Panc1 (cell line): ENCODE data around the gene GLI1. TPM values are rescaled to one million over a fixed set of nuclear protein-coding genes. Genes with fewer than 3 reads are reported as not detected.

Experiments
- ATAC-seq: fragments of 200-7000 bp; cut with Tn5 transposase; 2 replicates; pipeline ENCODE4 v1.9.1; 2020; ENCODE audit warnings: mild to moderate bottlenecking, moderate library complexity
- BruUV-seq: library from RNA; stranded (reverse); fragments of 400-500 nt; replicated peaks from 2 replicates; lab custom pipeline; 2021; lab: Mats Ljungman, UMichigan
- CTCF ChIA-PET: fragments of 300-600 bp; sonication (Branson Sonifier 250); formaldehyde crosslinking; loops from one replicate; lab custom pipeline; 2022; ENCODE audit warnings: antibody characterized with exemption; lab: Charles Lee
- POLR2A ChIA-PET: fragments of 300-600 bp; sonication (Branson Sonifier 250); formaldehyde crosslinking; loops from one replicate; lab custom pipeline; 2022; ENCODE audit warnings: antibody characterized with exemption; lab: Charles Lee
- DNase-seq: peaks from one replicate; pipeline ENCODE4 v3.0.0-alpha.2; 2010; ENCODE audit warnings: low read depth, low spot score
- H3K27ac ChIP-seq: 2 replicates; pipeline ENCODE4 v1.5.1; 2011; ENCODE audit warnings: mild to moderate bottlenecking, low read length, inconsistent platforms
- H3K27me3 ChIP-seq: fragments of 200-500 bp; sonication (Bioruptor generic); 2 replicates; pipeline ENCODE4 v1.6.0; 2014; ENCODE audit warnings: low read length, inconsistent platforms; ENCODE audit not compliant: control insufficient read depth, insufficient read depth
- H3K36me3 ChIP-seq: fragments of 200-500 bp; sonication (Bioruptor generic); 2 replicates; pipeline ENCODE4 v1.5.1; 2014; ENCODE audit warnings: inconsistent platforms, mild to moderate bottlenecking, low read length, moderate library complexity; ENCODE audit not compliant: control insufficient read depth, insufficient read depth
- H3K4me1 ChIP-seq: 2 replicates; pipeline ENCODE4 v1.5.1; 2011; ENCODE audit warnings: inconsistent platforms, mild to moderate bottlenecking, low read length, moderate library complexity; ENCODE audit not compliant: control insufficient read depth, insufficient read depth
- H3K4me3 ChIP-seq, 2 experiments: 2 replicates each; pipeline ENCODE4 v1.5.1; 2011 to 2012; ENCODE audit warnings: low read depth in 2 of 2, low read length in 2 of 2, mild to moderate bottlenecking in 2 of 2, inconsistent platforms in 1 of 2, moderate library complexity in 1 of 2
- H3K9me3 ChIP-seq: fragments of 200-500 bp; sonication (Bioruptor generic); 2 replicates; pipeline ENCODE4 v1.5.1; 2014; ENCODE audit warnings: low read depth, mild to moderate bottlenecking, inconsistent platforms, low read length, moderate library complexity; ENCODE audit not compliant: control insufficient read depth, insufficient read depth
- POLR2AphosphoS5 ChIP-seq: IDR thresholded peaks from 2 replicates; pipeline ENCODE4 v1.6.1; 2012; ENCODE audit warnings: mild to moderate bottlenecking, low read depth, low read length, moderate library complexity
- SIN3A ChIP-seq: IDR thresholded peaks from 2 replicates; pipeline ENCODE4 v1.6.1; 2012; ENCODE audit warnings: low read depth, mild to moderate bottlenecking, low read length, moderate library complexity, borderline replicate concordance; ENCODE audit not compliant: insufficient read depth
- TCF7L2 ChIP-seq: IDR thresholded peaks from 2 replicates; pipeline ENCODE4 v1.6.1; 2011; ENCODE audit warnings: mild to moderate bottlenecking, low read depth, low read length, inconsistent platforms
- in situ Hi-C: cut with HindIII; loops from 2 replicates; pipeline ENCODE4 v1.10.0; 2016; ENCODE audit warnings: low sequenced_read_pairs, low pct_unique_long_range_greater_than_20kb
- intact Hi-C: fragments of 100-400 bp; cut with micrococcal nuclease; formaldehyde crosslinking; loops from one replicate; pipeline ENCODE4 v1.10.0; 2022; ENCODE audit not compliant: unreplicated experiment
- total RNA-seq: library from RNA; stranded (reverse); gene quantifications from one replicate; pipeline ENCODE4 v1.2.1, GENCODE V29; 2021; ENCODE audit not compliant: unreplicated experiment
- TF ChIP-seq, protein P1 (sequence below): fragments of 450-650 bp; IDR thresholded peaks from 2 replicates; pipeline ENCODE4 v1.5.1; 2017; ENCODE audit warnings: mild to moderate bottlenecking
- TF ChIP-seq, protein P2 (sequence below), 2 experiments: IDR thresholded peaks; 2 replicates each; pipeline ENCODE4 v1.6.1; 2011 to 2012; ENCODE audit warnings: low read depth in 2 of 2, control low read depth in 1 of 2, low read length in 1 of 2, mild to moderate bottlenecking in 1 of 2, moderate library complexity in 1 of 2; ENCODE audit not compliant: insufficient read depth in 1 of 2

GLI1 gene
- total RNA-seq, 1 experiment from 2014 or later: 6.5 TPM

GRCh38 chr12:57455374-57456144, 4.0 kb upstream of the GLI1 start:
- CTCF ChIA-PET: interaction anchor here (0.6 to 1.8 kb wide), 9 partner anchors 13 to 242 kb away, joined by 3 to 22 read pairs (median 5); no protein-coding TSS in a partner anchor
- intact Hi-C loops: loop anchor here (5.0 kb wide), 1 partner anchor 167 kb away; no protein-coding TSS in a partner anchor
- ATAC-seq (no peak), DNase-seq (no peak)
- H3K27me3 ChIP-seq: no peaks in the 10 kb centered on the region
- H3K27ac ChIP-seq: no peak overlapping the region; the same call in 1 of the 2 replicates
- H3K9me3 ChIP-seq: no peaks in the 10 kb centered on the region
- POLR2A ChIA-PET: no interaction called here
- no peak for TF ChIP-seq SIN3A
- TF ChIP-seq, protein P1, sequence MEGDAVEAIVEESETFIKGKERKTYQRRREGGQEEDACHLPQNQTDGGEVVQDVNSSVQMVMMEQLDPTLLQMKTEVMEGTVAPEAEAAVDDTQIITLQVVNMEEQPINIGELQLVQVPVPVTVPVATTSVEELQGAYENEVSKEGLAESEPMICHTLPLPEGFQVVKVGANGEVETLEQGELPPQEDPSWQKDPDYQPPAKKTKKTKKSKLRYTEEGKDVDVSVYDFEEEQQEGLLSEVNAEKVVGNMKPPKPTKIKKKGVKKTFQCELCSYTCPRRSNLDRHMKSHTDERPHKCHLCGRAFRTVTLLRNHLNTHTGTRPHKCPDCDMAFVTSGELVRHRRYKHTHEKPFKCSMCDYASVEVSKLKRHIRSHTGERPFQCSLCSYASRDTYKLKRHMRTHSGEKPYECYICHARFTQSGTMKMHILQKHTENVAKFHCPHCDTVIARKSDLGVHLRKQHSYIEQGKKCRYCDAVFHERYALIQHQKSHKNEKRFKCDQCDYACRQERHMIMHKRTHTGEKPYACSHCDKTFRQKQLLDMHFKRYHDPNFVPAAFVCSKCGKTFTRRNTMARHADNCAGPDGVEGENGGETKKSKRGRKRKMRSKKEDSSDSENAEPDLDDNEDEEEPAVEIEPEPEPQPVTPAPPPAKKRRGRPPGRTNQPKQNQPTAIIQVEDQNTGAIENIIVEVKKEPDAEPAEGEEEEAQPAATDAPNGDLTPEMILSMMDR: no peak
- TF ChIP-seq, protein P2, sequence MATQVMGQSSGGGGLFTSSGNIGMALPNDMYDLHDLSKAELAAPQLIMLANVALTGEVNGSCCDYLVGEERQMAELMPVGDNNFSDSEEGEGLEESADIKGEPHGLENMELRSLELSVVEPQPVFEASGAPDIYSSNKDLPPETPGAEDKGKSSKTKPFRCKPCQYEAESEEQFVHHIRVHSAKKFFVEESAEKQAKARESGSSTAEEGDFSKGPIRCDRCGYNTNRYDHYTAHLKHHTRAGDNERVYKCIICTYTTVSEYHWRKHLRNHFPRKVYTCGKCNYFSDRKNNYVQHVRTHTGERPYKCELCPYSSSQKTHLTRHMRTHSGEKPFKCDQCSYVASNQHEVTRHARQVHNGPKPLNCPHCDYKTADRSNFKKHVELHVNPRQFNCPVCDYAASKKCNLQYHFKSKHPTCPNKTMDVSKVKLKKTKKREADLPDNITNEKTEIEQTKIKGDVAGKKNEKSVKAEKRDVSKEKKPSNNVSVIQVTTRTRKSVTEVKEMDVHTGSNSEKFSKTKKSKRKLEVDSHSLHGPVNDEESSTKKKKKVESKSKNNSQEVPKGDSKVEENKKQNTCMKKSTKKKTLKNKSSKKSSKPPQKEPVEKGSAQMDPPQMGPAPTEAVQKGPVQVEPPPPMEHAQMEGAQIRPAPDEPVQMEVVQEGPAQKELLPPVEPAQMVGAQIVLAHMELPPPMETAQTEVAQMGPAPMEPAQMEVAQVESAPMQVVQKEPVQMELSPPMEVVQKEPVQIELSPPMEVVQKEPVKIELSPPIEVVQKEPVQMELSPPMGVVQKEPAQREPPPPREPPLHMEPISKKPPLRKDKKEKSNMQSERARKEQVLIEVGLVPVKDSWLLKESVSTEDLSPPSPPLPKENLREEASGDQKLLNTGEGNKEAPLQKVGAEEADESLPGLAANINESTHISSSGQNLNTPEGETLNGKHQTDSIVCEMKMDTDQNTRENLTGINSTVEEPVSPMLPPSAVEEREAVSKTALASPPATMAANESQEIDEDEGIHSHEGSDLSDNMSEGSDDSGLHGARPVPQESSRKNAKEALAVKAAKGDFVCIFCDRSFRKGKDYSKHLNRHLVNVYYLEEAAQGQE (IDR thresholded peaks at IDR 0.05; ENCODE audit: insufficient read depth in 1 of 2, low read depth in 2 of 2, low read length in 1 of 2): no peak
- no peak for TF ChIP-seq POLR2AphosphoS5
- TF ChIP-seq TCF7L2: no peak
- no peak overlapping the region for H3K4me3 ChIP-seq
- in situ Hi-C loops: no loop called here
- no peaks in the 10 kb centered on the region for H3K36me3 ChIP-seq
- no TSS peak for BruUV-seq
- peaks cover 10% of the 10 kb centered on the region for H3K4me1 ChIP-seq

- ChIA-PET CTCF (interaction anchor here (0.6 to 1.8 kb wide), 6 partner anchors 34 to 243 kb away, joined by 3 to 22 read pairs (median 6); no protein-coding TSS in a partner anchor), POLR2A (no interaction called here)
- Histone ChIP-seq H3K27ac (no peak overlapping the region), H3K36me3 (no peaks in the 10 kb centered on the region), H3K4me1 (peaks cover 15% of the 10 kb centered on the region), H3K4me3 (no peak overlapping the region), H3K27me3 (no peaks in the 10 kb centered on the region), H3K9me3 (no peaks in the 10 kb centered on the region)
- TF ChIP-seq TCF7L2: no peak
- TF ChIP-seq, protein P1: peak; percentile 89
- BruUV-seq: no TSS peak
- no peak for DNase-seq
- intact Hi-C loops: loop anchor here (5.0 kb wide), 1 partner anchor 166 kb away; no protein-coding TSS in a partner anchor
- in situ Hi-C loops: no loop called here
- ATAC-seq: peak; percentile 36; the same call in 1 of the 2 replicates
These were observed 3.4 kb upstream of the GLI1 start for GRCh38 chr12:57456145-57456700.
